ENCODE results near the gene TLE5. TPM values are rescaled to one million over a fixed set of nuclear protein-coding genes. Genes with fewer than 3 reads are reported as not detected.
A peak's percentile ranks its signal among the peaks of the same experiment; 100 is the strongest.

TLE5 gene
- total RNA-seq, 6 donors from 2014 or later, result 324 to 781 (median 471) TPM

GRCh38 chr19:3027981-3028304 lies 34.4 kb downstream of the TLE5 start:
- WGBS, 2 donors, result 47 to 55% methylated on average over 8 of the region's 9 CpGs
- Histone ChIP-seq H3K4me3 (peak overlapping the region; percentile 69 to 75 (median 72)), H3K9me3 (no peaks in the 10 kb centered on the region), H3K27ac (peak overlapping the region; percentile 64 to 87 (median 76)), H3K27me3 (no peaks in the 10 kb centered on the region), H3K4me1 (peaks cover 13 to 22% (median 19%) of the 10 kb centered on the region in 4 donors), H3K36me3 (peaks cover 0 to 4% (median 0%) of the 10 kb centered on the region in 4 donors)
- DNase-seq (no peak), ATAC-seq (ENCODE audit: low FRiP score in 2 of 2) (peak in 1 of 2 donors; percentile 2)
- TF ChIP-seq POLR2A (IDR thresholded peaks at IDR 0.05) (no peak), POLR2AphosphoS5 (IDR thresholded peaks at IDR 0.05) (no peak), CTCF (IDR thresholded peaks at IDR 0.05) (no peak), EP300 (IDR thresholded peaks at IDR 0.05) (no peak)

DNA sequence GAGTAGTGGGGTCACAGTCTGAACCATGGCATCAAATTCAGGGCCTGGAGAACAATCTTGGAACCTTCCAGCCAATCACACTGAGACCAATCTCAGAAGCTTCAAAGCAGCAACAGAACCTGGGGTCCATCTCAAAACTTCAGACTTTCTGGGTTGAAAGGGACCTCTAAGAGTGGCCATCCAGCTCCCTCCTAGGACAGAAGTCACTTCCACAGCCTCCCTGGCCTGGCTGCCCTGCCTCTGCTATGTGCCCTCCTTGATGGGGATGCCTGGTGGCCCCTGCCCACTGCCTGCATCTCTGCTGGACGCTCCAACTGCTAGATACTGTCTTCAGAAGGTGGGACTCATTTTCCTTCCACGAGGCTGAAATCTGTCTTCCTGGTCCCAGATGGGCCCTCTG lies 35.0 kb downstream of the TLE5 start:
- DNase-seq (peak in 1 of 2 donors; percentile 37), ATAC-seq (ENCODE audit: low FRiP score in 2 of 2) (no peak)
- no peaks in the 10 kb centered on the region for H3K9me3 ChIP-seq
- WGBS, 2 donors, result 81% methylated on average over 2 of the region's 2 CpGs; no CpG with 5 or more reads in 1 of the 2 donors
- H3K27ac ChIP-seq, result peak overlapping the region in 2 of 4 donors; percentile 86 to 87
- no peaks in the 10 kb centered on the region for H3K27me3 ChIP-seq
- H3K4me3 ChIP-seq, result no peak overlapping the region
- H3K36me3 ChIP-seq, result peaks cover 0 to 4% (median 0%) of the 10 kb centered on the region in 4 donors
- TF ChIP-seq POLR2A (IDR thresholded peaks at IDR 0.05), result no peak
- TF ChIP-seq CTCF (IDR thresholded peaks at IDR 0.05), result no peak
- TF ChIP-seq EP300 (IDR thresholded peaks at IDR 0.05), result no peak
- no peak for TF ChIP-seq POLR2AphosphoS5 (IDR thresholded peaks at IDR 0.05)
- peaks cover 13 to 22% (median 19%) of the 10 kb centered on the region in 4 donors for H3K4me1 ChIP-seq

DNA sequence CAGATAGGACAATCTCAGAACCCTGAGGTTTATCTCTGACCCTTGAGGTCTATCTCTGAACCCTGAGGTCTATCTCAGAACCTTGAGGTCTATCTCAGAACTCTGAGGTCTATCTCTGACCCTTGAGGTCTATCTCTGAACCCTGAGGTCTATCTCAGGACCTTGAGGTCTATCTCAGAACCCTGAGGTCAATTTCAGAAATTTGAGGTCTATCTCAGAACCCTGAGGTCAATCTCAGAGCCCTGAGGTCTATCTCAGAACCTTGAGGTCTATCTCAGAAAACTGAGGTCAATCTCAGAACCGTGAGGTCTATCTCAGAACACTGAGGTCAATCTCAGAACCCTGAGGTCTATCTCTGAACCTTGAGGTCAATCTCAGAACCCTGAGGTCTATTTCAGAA lies 35.5 kb downstream of the TLE5 start:
- Histone ChIP-seq H3K27me3 (no peaks in the 10 kb centered on the region), H3K27ac (no peak overlapping the region), H3K4me1 (peaks cover 13 to 22% (median 19%) of the 10 kb centered on the region in 4 donors), H3K36me3 (peaks cover 0 to 4% (median 0%) of the 10 kb centered on the region in 4 donors), H3K4me3 (no peak overlapping the region), H3K9me3 (no peaks in the 10 kb centered on the region)
- DNase-seq (no peak), ATAC-seq (ENCODE audit: low FRiP score in 2 of 2) (no peak)
- WGBS, 2 donors, result 91 to 94% methylated on average over 1 of the region's 1 CpG
- no peak for TF ChIP-seq POLR2AphosphoS5 (IDR thresholded peaks at IDR 0.05)
- no peak for TF ChIP-seq EP300 (IDR thresholded peaks at IDR 0.05)
- no peak for TF ChIP-seq POLR2A (IDR thresholded peaks at IDR 0.05)
- TF ChIP-seq CTCF (IDR thresholded peaks at IDR 0.05), result no peak

DNA sequence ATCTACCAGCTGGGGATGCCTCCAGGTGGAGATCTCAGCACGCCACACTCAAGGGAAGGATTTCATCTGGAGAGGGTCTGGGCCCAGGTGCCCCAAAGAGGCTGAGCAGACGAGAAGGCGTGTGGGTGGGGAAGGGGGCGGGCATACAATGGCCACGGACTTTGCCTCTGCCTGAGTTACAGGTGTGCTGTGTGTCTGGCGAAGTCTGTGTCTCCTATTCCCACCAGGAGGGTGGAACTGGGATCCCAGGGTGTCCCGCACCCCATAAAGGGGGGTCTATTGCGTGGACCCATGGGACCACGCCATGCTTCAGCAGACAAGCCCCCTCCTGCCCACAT lies 36.8 kb downstream of the TLE5 start:
- Histone ChIP-seq H3K4me1 (peaks cover 13 to 22% (median 19%) of the 10 kb centered on the region in 4 donors), H3K27me3 (no peaks in the 10 kb centered on the region), H3K4me3 (no peak overlapping the region), H3K9me3 (no peaks in the 10 kb centered on the region), H3K27ac (no peak overlapping the region), H3K36me3 (peaks cover 0 to 4% (median 0%) of the 10 kb centered on the region in 4 donors)
- ATAC-seq (ENCODE audit: low FRiP score in 2 of 2) (no peak), DNase-seq (no peak)
- no peak for TF ChIP-seq CTCF (IDR thresholded peaks at IDR 0.05)
- TF ChIP-seq POLR2A (IDR thresholded peaks at IDR 0.05), result no peak
- no peak for TF ChIP-seq POLR2AphosphoS5 (IDR thresholded peaks at IDR 0.05)
- no peak for TF ChIP-seq EP300 (IDR thresholded peaks at IDR 0.05)
- WGBS, 2 donors, result 79 to 82% methylated on average over 8 to 9 of the region's 9 CpGs

DNA sequence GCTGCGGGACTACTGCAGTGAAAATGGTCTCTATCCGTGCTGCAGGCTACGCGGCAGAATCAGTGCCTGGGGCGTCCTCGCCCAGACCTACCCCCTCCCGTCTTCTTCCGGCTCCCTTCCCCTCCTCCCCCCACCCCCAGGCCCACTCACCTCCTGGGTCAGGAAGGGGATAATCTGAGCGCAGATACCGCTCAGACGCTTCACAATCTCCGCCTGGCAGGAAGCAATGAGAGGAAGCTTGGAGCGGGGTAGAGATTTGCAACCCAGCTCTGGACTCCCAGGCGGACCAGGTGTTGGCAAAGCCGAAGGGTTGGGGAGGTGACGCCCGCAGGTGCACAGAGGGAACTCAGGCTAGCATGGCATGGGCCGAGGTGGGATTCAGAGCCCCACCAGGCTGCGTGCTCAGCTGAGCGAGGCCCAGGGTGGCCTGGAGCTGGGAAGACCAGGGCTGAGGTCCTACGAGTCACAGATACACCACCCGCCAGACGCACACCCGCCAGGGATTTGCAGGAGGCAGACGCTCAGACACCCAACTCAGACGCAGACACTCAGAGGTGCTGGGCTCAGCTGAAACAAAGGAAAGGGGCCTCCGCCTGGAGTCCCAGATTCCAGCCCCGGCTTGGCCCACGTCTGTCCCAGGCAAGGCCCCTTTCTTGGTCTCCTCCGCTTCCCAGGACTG lies 37.3 kb downstream of the TLE5 start:
- TF ChIP-seq EP300 (IDR thresholded peaks at IDR 0.05), result no peak
- TF ChIP-seq CTCF (IDR thresholded peaks at IDR 0.05), result no peak
- no peak for TF ChIP-seq POLR2A (IDR thresholded peaks at IDR 0.05)
- TF ChIP-seq POLR2AphosphoS5 (IDR thresholded peaks at IDR 0.05), result no peak
- no peak for ATAC-seq (ENCODE audit: low FRiP score in 2 of 2)
- Histone ChIP-seq H3K9me3 (no peaks in the 10 kb centered on the region), H3K27ac (no peak overlapping the region), H3K36me3 (peaks cover 0 to 8% (median 0%) of the 10 kb centered on the region in 4 donors), H3K4me3 (no peak overlapping the region), H3K27me3 (no peaks in the 10 kb centered on the region), H3K4me1 (peaks cover 13 to 22% (median 19%) of the 10 kb centered on the region in 4 donors)
- peak in 1 of 2 donors; percentile 53 for DNase-seq
- 54 to 67% methylated on average over 16 to 30 of the region's 30 CpGs for WGBS, 2 donors

All from upper lobe of left lung (tissue), 6 donors.